Mammary epithelial cell (primary cell): ENCODE measurements around the gene NDUFAF8.

Experiments used
- EZH2 ChIP-seq: IDR thresholded peaks from 2 replicates; pipeline ENCODE4 v1.6.1; 2012; ENCODE audit warnings: low read length, inconsistent platforms, borderline replicate concordance
- TF ChIP-seq, protein P1 (sequence below), 2 donors: IDR thresholded peaks in 1 of 2; conservative IDR thresholded peaks in 1 of 2; 2 replicates each; pipeline ENCODE4 v1.5.1; 2011 to 2012; ENCODE audit warnings: inconsistent platforms in 2 of 2, low read length in 2 of 2, mild to moderate bottlenecking in 2 of 2, control low read depth in 1 of 2, low read depth in 1 of 2; ENCODE audit not compliant: insufficient read depth in 1 of 2; ENCODE audit errors: extremely low read depth in 1 of 2

DNA sequence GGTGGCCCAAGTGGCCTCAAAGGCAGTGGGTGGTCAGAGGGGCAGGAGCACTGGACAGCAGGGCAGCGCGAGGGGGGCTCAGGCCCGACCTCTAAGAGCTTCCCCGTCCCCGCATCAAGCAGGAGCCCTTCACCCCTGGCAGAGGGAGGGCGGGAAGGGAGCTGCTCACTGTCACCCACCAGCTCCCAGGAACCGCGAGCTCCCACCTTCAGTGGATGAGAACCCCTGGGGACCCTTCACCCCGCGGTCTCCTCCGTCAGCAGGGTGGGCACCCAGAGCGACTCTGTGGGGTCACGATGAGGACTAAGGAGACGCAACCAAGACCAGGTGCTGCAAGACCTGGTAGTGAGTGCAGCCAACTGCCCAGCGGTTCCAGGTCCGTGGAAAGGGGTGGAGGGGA, 30.0 kb upstream of the NDUFAF8 start:
- TF ChIP-seq, protein P1, sequence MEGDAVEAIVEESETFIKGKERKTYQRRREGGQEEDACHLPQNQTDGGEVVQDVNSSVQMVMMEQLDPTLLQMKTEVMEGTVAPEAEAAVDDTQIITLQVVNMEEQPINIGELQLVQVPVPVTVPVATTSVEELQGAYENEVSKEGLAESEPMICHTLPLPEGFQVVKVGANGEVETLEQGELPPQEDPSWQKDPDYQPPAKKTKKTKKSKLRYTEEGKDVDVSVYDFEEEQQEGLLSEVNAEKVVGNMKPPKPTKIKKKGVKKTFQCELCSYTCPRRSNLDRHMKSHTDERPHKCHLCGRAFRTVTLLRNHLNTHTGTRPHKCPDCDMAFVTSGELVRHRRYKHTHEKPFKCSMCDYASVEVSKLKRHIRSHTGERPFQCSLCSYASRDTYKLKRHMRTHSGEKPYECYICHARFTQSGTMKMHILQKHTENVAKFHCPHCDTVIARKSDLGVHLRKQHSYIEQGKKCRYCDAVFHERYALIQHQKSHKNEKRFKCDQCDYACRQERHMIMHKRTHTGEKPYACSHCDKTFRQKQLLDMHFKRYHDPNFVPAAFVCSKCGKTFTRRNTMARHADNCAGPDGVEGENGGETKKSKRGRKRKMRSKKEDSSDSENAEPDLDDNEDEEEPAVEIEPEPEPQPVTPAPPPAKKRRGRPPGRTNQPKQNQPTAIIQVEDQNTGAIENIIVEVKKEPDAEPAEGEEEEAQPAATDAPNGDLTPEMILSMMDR (conservative IDR thresholded peaks at IDR 0.05 in 1 of 2, IDR thresholded peaks at IDR 0.05 in 1 of 2; ENCODE audit: extremely low read depth in 1 of 2, insufficient read depth in 1 of 2, low read depth in 1 of 2, low read length in 2 of 2) = no peak
- TF ChIP-seq EZH2 = no peak
